Urinary bladder (tissue), 4 donors: ENCODE results near the gene ITGB5. TPM values are rescaled to one million over a fixed set of nuclear protein-coding genes. Genes with fewer than 3 reads are reported as not detected.
"Not testable (repeated sequence)": the region's sequence is repeated elsewhere in the genome, so short reads cannot be mapped to it uniquely, and the experiment has no call there.

Source experiments
- DNase-seq: peaks from one replicate; pipeline ENCODE4 v3.0.0-alpha.2; 2015; ENCODE audit errors: extremely low spot score
- H3K27ac ChIP-seq: one replicate; pipeline ENCODE4 v1.5.1; 2013; ENCODE audit warnings: low read depth, mild to moderate bottlenecking, moderate library complexity
- H3K36me3 ChIP-seq: one replicate; pipeline ENCODE4 v1.6.1; 2013; ENCODE audit warnings: mild to moderate bottlenecking, moderate library complexity; ENCODE audit not compliant: insufficient read depth
- H3K4me1 ChIP-seq: one replicate; pipeline ENCODE4 v1.6.1; 2013; ENCODE audit warnings: mild to moderate bottlenecking, moderate library complexity; ENCODE audit not compliant: insufficient read depth
- H3K4me3 ChIP-seq: one replicate; pipeline ENCODE4 v1.5.1; 2013; ENCODE audit warnings: low read depth, low read length
- WGBS: extraction: QIAGEN DNeasy Blood & Tissue Kit; methylation state at CpG from one replicate; pipeline ENCODE4 v1.1.7; 2013; 5-methylcytosine and 5-hydroxymethylcytosine counted together
- polyA plus RNA-seq: library from polyadenylated mRNA; stranded (reverse); fragments of 200-250 nt; gene quantifications from one replicate; pipeline ENCODE4 v1.2.3, GENCODE V29; 2013
- total RNA-seq: library from RNA; depleted of rRNA; stranded (reverse); fragments of >200 nt; gene quantifications from one replicate; pipeline ENCODE4 v1.2.3, GENCODE V29; 2014
- donor health status: healthy with polysubstance abuse.
- donor health status: healthy.

The ITGB5 gene
- total and polyA plus RNA-seq, 2 donors, result 32.9 to 77.2 TPM

DNA sequence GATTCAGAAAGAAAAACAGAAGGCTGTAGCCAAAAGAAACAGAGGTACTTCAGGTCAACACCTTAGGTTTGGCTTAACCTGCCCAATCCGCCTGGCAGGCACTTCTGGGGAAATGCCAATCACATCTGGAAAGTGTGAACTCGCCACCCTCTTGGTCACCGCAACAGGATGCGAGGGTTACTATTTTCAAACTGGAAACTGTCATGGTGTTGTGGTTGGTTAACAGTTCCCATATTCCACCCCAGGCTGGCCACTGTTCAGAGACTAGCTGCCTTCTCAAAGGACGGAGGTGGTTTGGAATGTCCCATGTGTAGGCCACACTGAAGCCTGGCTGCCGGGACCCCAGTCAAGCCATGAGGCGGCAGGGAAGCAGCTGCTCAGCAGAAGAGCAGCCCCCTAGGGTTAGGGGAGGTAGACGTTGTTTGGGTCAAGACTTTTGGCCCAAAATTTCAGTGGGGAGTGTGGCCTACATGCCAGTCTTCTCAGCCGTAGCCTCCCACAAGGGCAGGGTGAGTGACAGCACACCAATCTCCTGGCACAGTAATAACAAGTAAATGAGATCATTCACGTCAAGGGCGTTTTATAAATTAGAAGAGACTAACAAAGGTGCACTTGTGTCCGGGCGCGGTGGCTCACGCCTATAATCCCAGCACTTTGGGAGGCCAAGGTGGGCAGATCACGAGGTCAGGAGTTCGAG, 102.3 kb downstream of the ITGB5 start:
- Histone ChIP-seq H3K27ac (no peak overlapping the region), H3K36me3 (no peaks in the 10 kb centered on the region), H3K4me3 (no peak overlapping the region), H3K4me1 (no peaks in the 10 kb centered on the region)
- 92% methylated on average over 17 of the region's 17 CpGs for WGBS
- no peak for DNase-seq

GRCh38 chr3:124783696-124784095, 103.5 kb downstream of the ITGB5 start:
- Histone ChIP-seq H3K4me3 (no peak overlapping the region), H3K36me3 (no peaks in the 10 kb centered on the region), H3K4me1 (no peaks in the 10 kb centered on the region), H3K27ac (no peak overlapping the region)
- no peak for DNase-seq
- WGBS, result 88% methylated on average over 4 of the region's 4 CpGs

- 88% methylated on average over 6 of the region's 6 CpGs for WGBS
- not testable (repeated sequence) for H3K36me3 ChIP-seq, H3K4me3 ChIP-seq, DNase-seq, H3K4me1 ChIP-seq, H3K27ac ChIP-seq
These were observed 104.8 kb downstream of the ITGB5 start for GRCh38 chr3:124782377-124782712.

- Histone ChIP-seq H3K4me3 (no peak overlapping the region), H3K4me1 (no peaks in the 10 kb centered on the region), H3K27ac (no peak overlapping the region), H3K36me3 (no peaks in the 10 kb centered on the region)
- DNase-seq, result no peak
- WGBS, result 67% methylated on average over 8 of the region's 8 CpGs
These were observed 105.4 kb downstream of the ITGB5 start for GRCh38 chr3:124781476-124782376.

DNA sequence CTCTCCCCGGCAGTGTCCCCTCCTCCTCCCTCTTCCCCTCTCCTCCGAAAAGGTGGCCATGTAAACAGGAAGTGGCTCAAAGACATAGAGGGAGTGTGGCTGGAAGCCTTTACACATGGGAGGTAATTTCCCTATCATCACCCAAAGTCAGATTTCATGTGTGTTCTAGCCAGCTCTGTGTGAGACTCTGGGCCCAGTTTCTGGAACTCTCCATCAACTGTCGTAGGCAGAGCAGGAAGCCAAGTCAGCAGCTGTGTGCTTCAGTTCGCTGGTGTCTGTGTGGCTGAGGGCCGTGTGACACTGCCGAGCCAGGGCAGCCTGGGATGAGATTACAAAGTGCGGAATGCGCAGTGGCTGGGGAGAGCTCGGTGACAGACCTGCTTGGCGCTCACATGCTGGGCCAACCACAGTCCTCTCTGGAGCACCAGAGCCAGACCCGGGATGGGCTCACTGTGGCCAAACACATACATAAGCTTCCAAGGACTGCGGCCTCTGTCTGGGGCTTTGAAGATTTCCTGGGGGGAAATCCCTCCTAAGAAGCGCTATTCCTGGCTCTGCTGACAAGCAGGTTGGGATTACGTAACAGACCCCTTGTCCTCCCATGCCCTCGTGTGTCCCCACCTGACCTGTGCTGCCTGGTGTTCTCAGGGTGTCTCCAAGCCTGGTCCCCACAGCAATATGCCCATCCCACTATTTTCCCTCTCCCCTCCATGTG, 106.2 kb downstream of the ITGB5 start:
- peak overlapping the region; percentile 3 for H3K27ac ChIP-seq
- H3K4me1 ChIP-seq, result no peaks in the 10 kb centered on the region
- WGBS, result 16% methylated on average over 15 of the region's 15 CpGs
- no peak for DNase-seq
- no peak overlapping the region for H3K4me3 ChIP-seq
- H3K36me3 ChIP-seq, result no peaks in the 10 kb centered on the region

- H3K36me3 ChIP-seq, result no peaks in the 10 kb centered on the region
- 14% methylated on average over 8 of the region's 8 CpGs for whole genome bisulfite sequencing
- H3K4me1 ChIP-seq, result no peaks in the 10 kb centered on the region
- no peak for DNase-seq
- no peak overlapping the region for H3K4me3 ChIP-seq
- H3K27ac ChIP-seq, result peak overlapping the region; percentile 3
These were observed 106.8 kb downstream of the ITGB5 start for GRCh38 chr3:124780356-124780755.

- DNase-seq, result no peak
- no peak overlapping the region for H3K4me3 ChIP-seq
- H3K36me3 ChIP-seq, result no peaks in the 10 kb centered on the region
- no peaks in the 10 kb centered on the region for H3K4me1 ChIP-seq
- no peak overlapping the region for H3K27ac ChIP-seq
- WGBS, result 61% methylated on average over 9 of the region's 9 CpGs
These were observed 107.4 kb downstream of the ITGB5 start for GRCh38 chr3:124779751-124780191.

- 88% methylated on average over 7 of the region's 7 CpGs for WGBS
- no peaks in the 10 kb centered on the region for H3K36me3 ChIP-seq
- H3K27ac ChIP-seq, result no peak overlapping the region
- DNase-seq, result no peak
- H3K4me1 ChIP-seq, result no peaks in the 10 kb centered on the region
- no peak overlapping the region for H3K4me3 ChIP-seq
These were observed 108.0 kb downstream of the ITGB5 start for GRCh38 chr3:124779116-124779515.

GRCh38 chr3:124777762-124778470, 109.2 kb downstream of the ITGB5 start:
- DNase-seq, result no peak

GRCh38 chr3:124776856-124777255, 110.3 kb downstream of the ITGB5 start:
- Histone ChIP-seq H3K4me1 (no peaks in the 10 kb centered on the region), H3K4me3 (no peak overlapping the region), H3K27ac (no peak overlapping the region), H3K36me3 (no peaks in the 10 kb centered on the region)
- no peak for DNase-seq
- 95% methylated on average over 5 of the region's 5 CpGs for WGBS

More at GRCh38 chr3:124777762-124778470, 109.2 kb downstream of the ITGB5 start:
- Histone ChIP-seq H3K4me3 (no peak overlapping the region), H3K27ac (no peak overlapping the region), H3K36me3 (no peaks in the 10 kb centered on the region), H3K4me1 (no peaks in the 10 kb centered on the region)
- 84% methylated on average over 5 of the region's 5 CpGs for WGBS

GRCh38 chr3:124775877-124776276, 111.3 kb downstream of the ITGB5 start:
- no peak for DNase-seq

DNA sequence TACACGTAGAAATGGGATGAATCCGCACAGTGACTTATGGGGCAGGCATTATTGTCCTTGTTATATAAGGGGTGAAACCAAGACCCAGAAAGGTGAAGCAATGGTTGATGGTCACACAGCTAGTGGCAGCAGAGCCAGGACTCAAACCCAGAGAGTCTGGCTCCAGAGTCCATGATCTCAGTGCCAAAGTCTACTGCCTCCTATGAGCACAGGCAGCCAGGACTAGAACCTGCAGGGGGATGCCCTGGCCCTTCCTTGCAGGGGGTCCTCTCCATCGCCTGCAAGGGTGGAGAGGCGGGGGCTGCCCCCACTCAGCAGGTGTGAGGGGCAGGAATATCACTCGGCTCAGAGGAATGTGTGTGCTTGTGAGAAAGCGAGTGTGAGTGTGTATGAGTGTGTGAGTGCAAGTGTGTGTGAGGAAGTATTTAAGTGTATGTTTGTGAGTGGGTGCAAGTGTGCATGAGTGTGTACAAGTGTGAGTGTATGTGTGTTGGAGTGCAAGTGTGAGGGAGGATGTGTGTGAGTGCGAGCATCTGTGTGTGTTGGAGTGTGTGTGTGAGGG, 112.2 kb downstream of the ITGB5 start:
- no peak for DNase-seq
- H3K27ac ChIP-seq, result no peak overlapping the region
- WGBS, result 84% methylated on average over 7 of the region's 7 CpGs
- H3K4me1 ChIP-seq, result no peaks in the 10 kb centered on the region
- no peak overlapping the region for H3K4me3 ChIP-seq
- no peaks in the 10 kb centered on the region for H3K36me3 ChIP-seq

More at GRCh38 chr3:124775877-124776276, 111.3 kb downstream of the ITGB5 start:
- H3K36me3 ChIP-seq, result no peaks in the 10 kb centered on the region
- H3K4me3 ChIP-seq, result no peak overlapping the region
- 89% methylated on average over 9 of the region's 9 CpGs for WGBS
- no peak overlapping the region for H3K27ac ChIP-seq
- H3K4me1 ChIP-seq, result no peaks in the 10 kb centered on the region

DNA sequence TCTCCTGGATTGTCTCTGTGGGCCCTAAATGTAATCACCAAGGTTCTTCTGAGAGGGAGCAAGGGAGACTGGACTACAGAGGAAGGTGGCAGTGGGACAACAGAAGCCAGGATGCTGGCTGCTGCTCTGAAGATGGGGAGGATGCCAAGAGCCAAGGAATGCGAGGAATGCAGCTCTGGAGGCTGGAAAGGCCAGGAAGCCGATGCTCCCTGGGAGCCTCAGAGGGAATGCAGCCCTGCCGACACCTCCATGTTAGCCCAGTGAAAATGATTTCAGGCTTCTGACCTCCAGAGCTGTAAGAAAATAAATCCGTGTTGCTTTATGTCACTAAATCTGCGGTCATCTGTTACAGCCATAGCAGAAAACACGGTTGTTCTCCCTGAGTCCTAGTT, 112.8 kb downstream of the ITGB5 start:
- no peak for DNase-seq
- no peak overlapping the region for H3K4me3 ChIP-seq
- no peaks in the 10 kb centered on the region for H3K36me3 ChIP-seq
- H3K4me1 ChIP-seq, result no peaks in the 10 kb centered on the region
- 45% methylated on average over 6 of the region's 6 CpGs for WGBS
- no peak overlapping the region for H3K27ac ChIP-seq
